Gastroesophageal sphincter (tissue), 3 donors: ENCODE data around the gene SHC2.

Source experiments
- CTCF ChIP-seq, 4 experiments: fragments of 200-600 bp in 2 of 4; fragments of 450-650 bp in 2 of 4; sonication (generic) in 1 of 4; IDR thresholded peaks; one replicate each; pipeline ENCODE4 v1.5.1; 2017 to 2019; ENCODE audit warnings: antibody characterized with exemption in 4 of 4, mild to moderate bottlenecking in 2 of 4, moderate library complexity in 2 of 4
- POLR2A ChIP-seq, 2 donors: fragments of 450-650 bp; IDR thresholded peaks; one replicate each; pipeline ENCODE4 v1.6.1; 2017; ENCODE audit warnings: antibody characterized with exemption in 2 of 2, mild to moderate bottlenecking in 2 of 2, moderate library complexity in 1 of 2

- TF ChIP-seq POLR2A (IDR thresholded peaks at IDR 0.05): no peak
- no peak for TF ChIP-seq CTCF (IDR thresholded peaks at IDR 0.05)
These were observed 48.2 kb downstream of the SHC2 start for GRCh38 chr19:412356-413355.
